Sigmoid colon (tissue), 7 donors: ENCODE data around the gene FEM1A. TPM values are rescaled to one million over a fixed set of nuclear protein-coding genes. Genes with fewer than 3 reads are reported as not detected.
A peak's percentile ranks its signal among the peaks of the same experiment; 100 is the strongest.
"Not testable (repeated sequence)": the region's sequence is repeated elsewhere in the genome, so short reads cannot be mapped to it uniquely, and the experiment has no call there.

ENCODE experiments used
- DNase-seq: peaks from one replicate; pipeline ENCODE4 v3.0.0-alpha.2; 2019
- H3K27ac ChIP-seq, 4 donors: fragments of 200-600 bp; sonication (generic); one replicate each; pipeline ENCODE4 v1.5.1; 2016 to 2019; ENCODE audit warnings: mild to moderate bottlenecking in 1 of 4
- H3K27me3 ChIP-seq, 3 donors: fragments of 200-600 bp; sonication (generic); one replicate each; pipeline ENCODE4 v1.5.1; 2019; ENCODE audit warnings: mild to moderate bottlenecking in 1 of 3
- H3K36me3 ChIP-seq, 4 donors: fragments of 200-600 bp; sonication (generic); one replicate each; pipeline ENCODE4 v1.5.1; 2016 to 2019
- H3K4me1 ChIP-seq, 4 donors: fragments of 200-600 bp; sonication (generic); one replicate each; pipeline ENCODE4 v1.5.1; 2017 to 2019
- H3K4me3 ChIP-seq, 4 donors: fragments of 200-600 bp; sonication (generic); one replicate each; pipeline ENCODE4 v1.5.1; 2017 to 2019; ENCODE audit warnings: mild to moderate bottlenecking in 2 of 4, moderate library complexity in 1 of 4
- H3K9me3 ChIP-seq, 4 donors: fragments of 200-600 bp in 3 of 4; sonication (generic) in 3 of 4; one replicate each; pipeline versions ENCODE4 v1.5.1 to v1.6.1; 2013 to 2019
- EP300 ChIP-seq, 4 donors: sonication (generic); formaldehyde crosslinking; IDR thresholded peaks; one replicate each; pipeline ENCODE4 v1.6.1; 2017; ENCODE audit warnings: antibody characterized with exemption in 4 of 4
- POLR2A ChIP-seq, 2 donors: fragments of 450-650 bp; IDR thresholded peaks; one replicate each; pipeline ENCODE4 v1.6.1; 2016; ENCODE audit warnings: antibody characterized with exemption in 2 of 2, mild to moderate bottlenecking in 2 of 2, moderate library complexity in 2 of 2
- POLR2AphosphoS5 ChIP-seq, 4 donors: sonication (generic); formaldehyde crosslinking; IDR thresholded peaks; one replicate each; pipeline ENCODE4 v1.6.1; 2017; ENCODE audit warnings: antibody characterized with exemption in 4 of 4
- WGBS, 2 donors: extraction: QIAGEN DNeasy Blood & Tissue Kit; methylation state at CpG; one replicate each; pipeline ENCODE4 v1.1.7; 2013; 5-methylcytosine and 5-hydroxymethylcytosine counted together
- intact Hi-C: fragments of 100-400 bp; cut with DNase I; formaldehyde crosslinking; loops from one replicate; pipeline ENCODE4 v1.15.1; 2023
- polyA plus RNA-seq, 3 donors: library from polyadenylated mRNA; stranded (reverse); fragments of 200-250 nt; gene quantifications; one replicate each; pipeline ENCODE4 v1.2.3, GENCODE V29; 2013
- total RNA-seq, 4 donors: library from RNA; depleted of rRNA; stranded (reverse); fragments of >200 nt; gene quantifications; one replicate each; pipeline ENCODE4 v1.1.0, GENCODE V29; 2016
- TF ChIP-seq, protein P1 (sequence below), 4 experiments: fragments of 450-650 bp in 3 of 4; fragments of 200-600 bp in 1 of 4; IDR thresholded peaks; one replicate each; pipeline ENCODE4 v1.5.1; 2016 to 2019; ENCODE audit warnings: antibody characterized with exemption in 4 of 4, mild to moderate bottlenecking in 3 of 4, moderate library complexity in 2 of 4
- donor health status: healthy with polysubstance abuse.
- donor health status: Bipolar disorder and iron deficiency.
- donor health status: healthy.

Gene FEM1A
- total and polyA plus RNA-seq, 7 donors: 3.0 to 12.9 (median 10.2) TPM

DNA sequence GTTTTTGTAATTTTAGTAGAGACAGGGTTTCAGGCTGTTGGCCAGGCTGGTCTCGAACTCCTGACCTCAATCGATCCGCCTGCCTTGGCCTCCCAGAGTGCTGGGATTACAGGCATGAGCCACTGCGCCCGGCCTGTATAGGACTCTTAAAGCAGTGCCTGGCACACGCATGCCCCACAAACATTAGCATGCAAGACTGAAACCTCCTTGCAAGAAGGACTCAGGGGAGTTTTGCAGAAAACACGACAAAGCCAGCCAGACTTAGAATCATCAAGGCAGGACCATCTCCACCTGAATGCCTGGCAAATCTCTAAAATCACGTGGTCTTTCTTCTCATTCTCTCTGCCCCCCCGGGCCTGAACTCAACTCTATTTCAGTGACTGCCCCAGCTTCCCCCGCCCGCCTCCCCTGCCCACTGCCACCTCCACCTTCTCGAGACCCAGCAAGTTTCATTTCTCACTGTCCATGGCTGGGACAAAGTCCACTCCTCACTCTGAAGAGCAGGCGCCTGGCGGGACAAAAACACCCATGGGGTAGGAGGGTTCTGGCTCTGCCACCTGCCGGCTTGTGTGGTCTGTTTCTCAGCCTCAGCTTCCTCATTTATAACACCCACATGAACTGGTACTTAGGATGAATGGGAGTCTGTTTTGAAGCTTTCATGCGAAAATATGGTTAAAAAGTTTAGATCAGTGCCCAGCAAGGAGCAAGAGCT, 37.6 kb downstream of the FEM1A start:
- H3K27me3 ChIP-seq: no peaks in the 10 kb centered on the region
- no peak for DNase-seq
- intact Hi-C loops: no loop called here
- TF ChIP-seq POLR2AphosphoS5 (IDR thresholded peaks at IDR 0.05): no peak
- TF ChIP-seq POLR2A (IDR thresholded peaks at IDR 0.05): no peak
- H3K4me1 ChIP-seq: peaks cover 0 to 25% (median 17%) of the 10 kb centered on the region in 4 donors
- no peak overlapping the region for H3K4me3 ChIP-seq
- H3K9me3 ChIP-seq: no peaks in the 10 kb centered on the region
- 33 to 52% methylated on average over 16 of the region's 16 CpGs for WGBS, 2 donors
- no peaks in the 10 kb centered on the region for H3K36me3 ChIP-seq
- H3K27ac ChIP-seq: peak overlapping the region in 2 of 4 donors; percentile 9 to 49

DNA sequence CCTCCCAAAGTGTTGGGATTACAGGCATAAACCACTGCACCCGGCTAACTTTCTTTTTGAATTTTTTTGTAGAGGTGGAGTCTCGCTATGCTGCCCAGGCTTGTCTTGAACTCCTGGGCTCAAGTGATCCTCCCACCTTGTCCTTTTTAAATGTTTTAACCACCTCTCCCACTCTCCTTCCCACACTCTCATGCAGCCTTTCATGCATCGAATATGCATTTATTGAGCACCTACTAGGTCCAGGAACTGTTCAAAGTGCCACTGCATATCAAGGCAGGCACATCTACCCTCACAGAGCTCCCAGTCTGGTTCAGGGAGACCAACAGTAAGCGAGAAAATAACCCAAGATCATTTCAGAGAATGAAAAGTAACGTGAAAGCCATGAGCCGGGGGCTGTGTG, 38.8 kb downstream of the FEM1A start:
- Histone ChIP-seq H3K9me3 (no peaks in the 10 kb centered on the region), H3K4me1 (peaks cover 0 to 25% (median 17%) of the 10 kb centered on the region in 4 donors), H3K27ac (peak overlapping the region; percentile 88 to 91 (median 88)), H3K36me3 (no peaks in the 10 kb centered on the region), H3K4me3 (peak overlapping the region in 3 of 4 donors; percentile 70 to 93 (median 93)), H3K27me3 (no peaks in the 10 kb centered on the region)
- 81 to 86% methylated on average over 6 of the region's 6 CpGs for WGBS, 2 donors
- TF ChIP-seq POLR2A (IDR thresholded peaks at IDR 0.05) (no peak), POLR2AphosphoS5 (IDR thresholded peaks at IDR 0.05) (no peak)
- DNase-seq: no peak
- intact Hi-C loops: loop anchor here (2.0 kb wide), 1 partner anchor 20 kb away; no protein-coding TSS in a partner anchor

DNA sequence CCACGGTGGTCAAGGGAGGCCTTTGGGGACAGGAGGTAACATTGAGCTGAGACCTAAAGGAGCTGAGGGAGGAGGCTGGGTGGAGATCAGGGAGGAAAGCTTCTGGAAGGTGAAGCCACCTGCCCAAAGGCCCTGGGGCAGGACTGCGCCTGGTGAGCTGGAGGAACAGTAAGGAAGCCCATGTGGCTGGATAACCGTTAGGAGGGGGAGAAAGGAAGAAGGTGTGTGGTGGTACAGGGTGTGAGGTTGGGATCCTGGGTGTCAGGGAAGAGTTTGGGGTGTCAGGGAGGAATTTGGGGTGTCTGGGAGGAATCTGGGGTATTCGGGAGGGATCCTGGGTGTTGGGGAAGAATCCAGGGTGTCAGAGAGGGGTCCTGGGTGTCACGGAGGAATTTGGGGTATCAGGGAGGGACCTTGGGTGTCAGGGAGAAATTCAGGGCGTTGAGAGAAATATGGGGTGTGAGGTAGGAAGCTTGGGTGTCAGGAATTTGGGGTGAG, 39.3 kb downstream of the FEM1A start:
- H3K27me3 ChIP-seq: no peaks in the 10 kb centered on the region
- 32 to 60% methylated on average over 6 of the region's 6 CpGs for WGBS, 2 donors
- intact Hi-C loops: loop anchor here (2.0 kb wide), 1 partner anchor 20 kb away; no protein-coding TSS in a partner anchor
- H3K9me3 ChIP-seq: no peaks in the 10 kb centered on the region
- H3K4me3 ChIP-seq: peak overlapping the region; percentile 65 to 93 (median 82)
- TF ChIP-seq POLR2AphosphoS5 (IDR thresholded peaks at IDR 0.05): no peak
- TF ChIP-seq, protein P1, sequence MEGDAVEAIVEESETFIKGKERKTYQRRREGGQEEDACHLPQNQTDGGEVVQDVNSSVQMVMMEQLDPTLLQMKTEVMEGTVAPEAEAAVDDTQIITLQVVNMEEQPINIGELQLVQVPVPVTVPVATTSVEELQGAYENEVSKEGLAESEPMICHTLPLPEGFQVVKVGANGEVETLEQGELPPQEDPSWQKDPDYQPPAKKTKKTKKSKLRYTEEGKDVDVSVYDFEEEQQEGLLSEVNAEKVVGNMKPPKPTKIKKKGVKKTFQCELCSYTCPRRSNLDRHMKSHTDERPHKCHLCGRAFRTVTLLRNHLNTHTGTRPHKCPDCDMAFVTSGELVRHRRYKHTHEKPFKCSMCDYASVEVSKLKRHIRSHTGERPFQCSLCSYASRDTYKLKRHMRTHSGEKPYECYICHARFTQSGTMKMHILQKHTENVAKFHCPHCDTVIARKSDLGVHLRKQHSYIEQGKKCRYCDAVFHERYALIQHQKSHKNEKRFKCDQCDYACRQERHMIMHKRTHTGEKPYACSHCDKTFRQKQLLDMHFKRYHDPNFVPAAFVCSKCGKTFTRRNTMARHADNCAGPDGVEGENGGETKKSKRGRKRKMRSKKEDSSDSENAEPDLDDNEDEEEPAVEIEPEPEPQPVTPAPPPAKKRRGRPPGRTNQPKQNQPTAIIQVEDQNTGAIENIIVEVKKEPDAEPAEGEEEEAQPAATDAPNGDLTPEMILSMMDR (IDR thresholded peaks at IDR 0.05): no peak
- no peak for TF ChIP-seq POLR2A (IDR thresholded peaks at IDR 0.05)
- no peak for TF ChIP-seq EP300 (IDR thresholded peaks at IDR 0.05)
- no peak for DNase-seq
- no peaks in the 10 kb centered on the region for H3K36me3 ChIP-seq
- peak overlapping the region; percentile 88 to 91 (median 88) for H3K27ac ChIP-seq
- peaks cover 0 to 25% (median 17%) of the 10 kb centered on the region in 4 donors for H3K4me1 ChIP-seq

DNA sequence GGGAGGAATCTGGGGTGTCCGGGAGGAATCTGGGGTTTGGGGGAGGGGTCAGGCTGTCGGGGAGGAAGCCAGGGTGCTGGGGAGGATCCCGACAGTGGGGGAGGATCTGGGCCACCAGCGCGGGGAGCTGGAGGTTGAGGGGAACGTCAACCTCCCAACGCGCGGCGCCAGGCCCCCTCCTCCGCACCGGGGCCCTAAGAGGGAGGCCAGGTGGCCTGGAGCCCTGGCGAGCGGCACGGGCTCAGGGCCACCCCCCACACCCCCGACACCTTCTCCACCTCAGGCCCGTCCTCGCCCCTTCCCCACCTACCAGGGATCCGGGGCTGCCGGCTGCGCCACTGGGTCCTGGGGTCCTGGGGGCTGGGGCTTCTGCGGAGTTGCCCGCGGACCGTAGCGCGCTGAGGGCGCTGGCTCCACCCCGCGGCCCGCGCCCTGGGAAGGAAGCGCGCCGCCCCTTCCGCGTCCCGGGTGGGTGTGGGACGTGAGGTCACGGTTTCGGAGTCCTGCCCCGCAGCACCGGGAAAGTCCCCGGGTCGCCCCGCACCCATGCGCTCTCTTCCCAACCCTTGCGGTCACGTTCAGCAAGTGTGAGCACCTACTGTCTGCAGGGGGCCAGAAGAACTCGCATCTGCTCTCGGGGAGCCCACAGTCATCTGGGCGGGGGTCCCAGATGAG, 39.9 kb downstream of the FEM1A start, which contains the start of gene TICAM1:
Gene TICAM1, minus strand, starts transcription at position 409 of the 675 bp plus-strand sequence. CDS start 13,335 bp downstream, outside the sequence.
- Histone ChIP-seq H3K36me3 (no peaks in the 10 kb centered on the region), H3K4me3 (peak within 1 kb of the TSS; percentile 65 to 93 (median 82)), H3K27ac (peak within 1 kb of the TSS; percentile 88 to 91 (median 88)), H3K27me3 (no peaks in the 10 kb centered on the region), H3K4me1 (peaks cover 0 to 25% (median 17%) of the 10 kb centered on the region in 4 donors), H3K9me3 (no peaks in the 10 kb centered on the region)
- TF ChIP-seq, protein P1 (IDR thresholded peaks at IDR 0.05): no peak
- TF ChIP-seq POLR2A (IDR thresholded peaks at IDR 0.05) (peak; percentile 51 to 82), POLR2AphosphoS5 (IDR thresholded peaks at IDR 0.05) (peak; percentile 53 to 90 (median 84))
- 0 to 1% methylated on average over 52 of the region's 52 CpGs for WGBS, 2 donors
- peak; percentile 84 for DNase-seq
- intact Hi-C loops: loop anchor here (2.0 kb wide), 1 partner anchor 21 kb away; no protein-coding TSS in a partner anchor

DNA sequence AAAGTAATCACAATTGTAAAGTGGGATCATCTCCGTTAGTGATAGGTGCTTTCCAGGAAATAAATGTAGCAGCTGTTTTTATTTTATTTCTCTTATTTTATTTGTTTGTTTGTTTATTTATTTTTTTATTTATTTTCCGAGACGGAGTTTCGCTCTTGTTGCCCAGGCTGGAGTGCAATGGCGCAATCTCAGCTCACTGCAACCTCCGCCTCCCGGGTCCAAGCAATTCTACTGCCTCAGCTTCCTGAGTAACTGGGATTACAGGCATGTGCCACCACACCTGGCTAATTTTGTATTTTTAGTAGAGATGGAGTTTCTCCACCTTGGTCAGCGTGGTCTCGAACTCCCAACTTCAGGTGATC, 40.4 kb downstream of the FEM1A start:
- H3K27ac ChIP-seq: peak overlapping the region; percentile 88 to 91 (median 88)
- not testable (repeated sequence) for DNase-seq, H3K27me3 ChIP-seq, H3K9me3 ChIP-seq, H3K36me3 ChIP-seq
- intact Hi-C loops: loop anchor here (2.0 kb wide), 1 partner anchor 21 kb away; no protein-coding TSS in a partner anchor
- WGBS, 2 donors: 20 to 31% methylated on average over 9 of the region's 9 CpGs
- H3K4me3 ChIP-seq: peak overlapping the region; percentile 65 to 93 (median 82)
- H3K4me1 ChIP-seq: peaks cover 0 to 25% (median 17%) of the 10 kb centered on the region in 4 donors

DNA sequence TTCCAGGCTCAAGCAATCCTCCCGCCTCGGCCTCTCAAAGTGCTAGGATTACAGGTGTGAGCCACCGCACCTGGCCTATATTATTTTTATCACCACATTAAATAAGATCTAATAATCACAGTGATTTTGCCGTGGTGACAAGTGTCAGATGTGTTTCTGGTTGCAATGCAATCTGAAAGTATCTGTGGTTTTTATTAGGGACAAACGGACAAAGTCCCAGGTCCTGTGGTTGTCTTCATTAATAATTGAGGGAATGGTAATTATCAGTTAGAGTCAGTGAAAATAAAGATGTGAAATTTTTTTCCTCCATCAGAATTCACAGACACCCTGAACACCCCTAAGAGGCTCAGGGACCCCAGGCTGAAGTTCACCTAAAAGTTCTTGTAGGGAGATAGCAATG, 41.2 kb downstream of the FEM1A start:
- peaks cover 0 to 25% (median 17%) of the 10 kb centered on the region in 4 donors for H3K4me1 ChIP-seq
- no peak overlapping the region for H3K4me3 ChIP-seq
- no peak for DNase-seq
- no peaks in the 10 kb centered on the region for H3K9me3 ChIP-seq
- WGBS, 2 donors: 72 to 82% methylated on average over 5 of the region's 5 CpGs
- no peak overlapping the region for H3K27ac ChIP-seq
- intact Hi-C loops: no loop called here
- H3K27me3 ChIP-seq: no peaks in the 10 kb centered on the region
- H3K36me3 ChIP-seq: peaks cover 0 to 4% (median 0%) of the 10 kb centered on the region in 4 donors
- no peak for TF ChIP-seq POLR2AphosphoS5 (IDR thresholded peaks at IDR 0.05)
- TF ChIP-seq, protein P1 (IDR thresholded peaks at IDR 0.05): no peak
- TF ChIP-seq EP300 (IDR thresholded peaks at IDR 0.05): no peak
- TF ChIP-seq POLR2A (IDR thresholded peaks at IDR 0.05): no peak
